GM06990 (cell line): ENCODE measurements around the gene SRRD.
"Not testable (repeated sequence)": the region's sequence is repeated elsewhere in the genome, so short reads cannot be mapped to it uniquely, and the experiment has no call there.

Experiments
- DNase-seq: peaks from one replicate; pipeline ENCODE4 v3.0.0-alpha.2; 2011; ENCODE audit not compliant: insufficient read length; ENCODE audit errors: extremely low read depth
- H3K27me3 ChIP-seq: replicated peaks from 2 replicates; pipeline ENCODE4 v1.6.0; 2011; ENCODE audit warnings: low read length; ENCODE audit not compliant: control insufficient read depth, insufficient read depth
- H3K36me3 ChIP-seq: 2 replicates; pipeline ENCODE4 v1.5.1; 2011; ENCODE audit warnings: low read length; ENCODE audit not compliant: control insufficient read depth, insufficient read depth
- H3K4me3 ChIP-seq: replicated peaks from 2 replicates; pipeline ENCODE4 v1.5.1; 2011; ENCODE audit warnings: low read depth, mild to moderate bottlenecking, control low read depth, low read length
- TF ChIP-seq, protein P1 (sequence below): IDR thresholded peaks from 2 replicates; pipeline ENCODE4 v1.5.1; 2011; ENCODE audit warnings: low read length, control low read depth, mild to moderate bottlenecking, inconsistent platforms; ENCODE audit not compliant: insufficient read depth, poor library complexity, severe bottlenecking

Gene SRRD

DNA sequence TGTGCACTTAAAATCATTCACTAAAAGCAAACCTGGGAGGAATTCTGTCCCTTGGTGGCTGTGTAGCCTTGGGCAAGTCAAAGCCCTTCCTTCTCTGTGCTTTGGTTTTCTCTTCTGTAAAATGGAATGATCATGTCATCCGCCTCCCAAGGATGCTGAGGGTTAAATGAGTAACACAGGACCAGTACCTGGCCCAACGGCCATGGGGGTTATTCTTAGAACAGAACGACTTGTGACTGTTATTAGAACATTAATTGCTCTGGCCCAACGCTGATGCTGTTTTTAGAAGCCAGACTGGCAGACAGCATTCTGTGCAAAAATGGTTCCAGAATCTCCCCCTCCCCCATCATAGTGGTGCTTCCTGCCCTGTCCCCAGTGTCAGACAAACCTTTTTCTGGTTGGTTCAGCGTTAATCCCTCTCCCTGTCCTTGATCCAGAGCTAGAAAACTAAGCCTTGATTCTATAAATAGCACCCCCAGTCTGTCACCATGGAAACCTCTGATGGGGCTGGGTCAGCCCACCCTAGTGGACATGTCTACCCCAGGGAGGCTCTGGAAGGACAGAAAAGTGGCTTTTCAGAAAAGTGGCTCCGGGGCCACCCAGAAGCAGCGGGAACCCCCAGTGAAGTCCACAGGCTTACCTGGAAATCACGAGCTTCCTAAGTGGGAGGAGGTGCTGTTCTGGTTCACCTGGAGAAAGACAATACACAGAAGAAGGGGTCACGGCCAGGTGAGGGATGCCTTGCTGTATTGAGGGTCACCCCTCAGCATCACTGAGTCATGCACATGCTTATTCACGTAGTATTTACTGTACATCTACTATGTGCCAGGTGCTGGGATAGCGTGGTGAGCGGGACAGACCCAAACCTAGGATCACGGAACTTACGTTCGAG is 44.1 kb downstream of the SRRD start:
- Histone ChIP-seq H3K27me3 (no peaks in the 10 kb centered on the region), H3K4me3 (no peak overlapping the region), H3K36me3 (peaks cover 6% of the 10 kb centered on the region)
- TF ChIP-seq, protein P1, sequence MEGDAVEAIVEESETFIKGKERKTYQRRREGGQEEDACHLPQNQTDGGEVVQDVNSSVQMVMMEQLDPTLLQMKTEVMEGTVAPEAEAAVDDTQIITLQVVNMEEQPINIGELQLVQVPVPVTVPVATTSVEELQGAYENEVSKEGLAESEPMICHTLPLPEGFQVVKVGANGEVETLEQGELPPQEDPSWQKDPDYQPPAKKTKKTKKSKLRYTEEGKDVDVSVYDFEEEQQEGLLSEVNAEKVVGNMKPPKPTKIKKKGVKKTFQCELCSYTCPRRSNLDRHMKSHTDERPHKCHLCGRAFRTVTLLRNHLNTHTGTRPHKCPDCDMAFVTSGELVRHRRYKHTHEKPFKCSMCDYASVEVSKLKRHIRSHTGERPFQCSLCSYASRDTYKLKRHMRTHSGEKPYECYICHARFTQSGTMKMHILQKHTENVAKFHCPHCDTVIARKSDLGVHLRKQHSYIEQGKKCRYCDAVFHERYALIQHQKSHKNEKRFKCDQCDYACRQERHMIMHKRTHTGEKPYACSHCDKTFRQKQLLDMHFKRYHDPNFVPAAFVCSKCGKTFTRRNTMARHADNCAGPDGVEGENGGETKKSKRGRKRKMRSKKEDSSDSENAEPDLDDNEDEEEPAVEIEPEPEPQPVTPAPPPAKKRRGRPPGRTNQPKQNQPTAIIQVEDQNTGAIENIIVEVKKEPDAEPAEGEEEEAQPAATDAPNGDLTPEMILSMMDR: no peak
- no peak for DNase-seq

DNA sequence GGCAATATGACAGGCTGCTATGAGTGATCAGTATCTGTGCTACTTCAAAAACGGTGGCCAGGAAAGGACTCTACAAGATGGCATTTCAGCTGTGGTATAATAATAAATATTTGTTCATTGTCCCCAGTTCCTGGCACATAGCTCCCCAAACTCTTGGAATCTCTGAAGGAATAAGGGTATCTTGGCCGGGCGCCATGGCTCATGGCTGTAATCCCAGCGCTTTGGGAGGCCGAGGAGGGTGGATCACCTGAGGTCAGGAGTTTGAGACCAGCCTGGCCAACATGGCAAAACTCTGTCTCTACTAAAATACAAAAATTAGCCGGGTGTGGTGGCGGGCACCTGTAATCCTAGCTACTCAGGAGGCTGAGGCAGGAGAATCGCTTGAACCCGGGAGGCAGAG is 44.8 kb downstream of the SRRD start:
- not testable (repeated sequence) for H3K36me3 ChIP-seq

DNA sequence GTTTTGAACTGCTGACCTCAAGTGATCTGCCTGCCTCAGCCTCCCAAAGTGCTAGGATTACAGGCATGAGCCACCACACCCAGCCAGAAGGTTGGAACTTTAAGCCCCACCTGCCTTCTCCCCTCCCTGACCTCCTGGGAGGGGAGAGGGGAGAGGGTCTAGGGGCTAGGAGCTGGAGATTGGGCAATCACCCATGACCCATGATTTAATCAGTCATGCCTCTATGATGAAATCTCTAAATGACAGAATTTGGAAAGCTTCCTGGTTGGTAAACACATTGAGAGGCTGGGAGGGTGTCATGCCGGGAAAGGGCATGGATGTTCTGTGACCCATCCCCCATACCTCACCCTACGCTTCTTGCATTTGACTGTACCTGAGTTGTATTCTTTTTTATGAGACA is 45.7 kb downstream of the SRRD start:
- DNase-seq: no peak
- peaks cover 6% of the 10 kb centered on the region for H3K36me3 ChIP-seq
- TF ChIP-seq, protein P1: no peak
- H3K4me3 ChIP-seq: no peak overlapping the region
- H3K27me3 ChIP-seq: no peaks in the 10 kb centered on the region

More for the DNA sequence above, 44.8 kb downstream of the SRRD start:
- DNase-seq, H3K4me3 ChIP-seq, H3K27me3 ChIP-seq: not testable (repeated sequence)

DNA sequence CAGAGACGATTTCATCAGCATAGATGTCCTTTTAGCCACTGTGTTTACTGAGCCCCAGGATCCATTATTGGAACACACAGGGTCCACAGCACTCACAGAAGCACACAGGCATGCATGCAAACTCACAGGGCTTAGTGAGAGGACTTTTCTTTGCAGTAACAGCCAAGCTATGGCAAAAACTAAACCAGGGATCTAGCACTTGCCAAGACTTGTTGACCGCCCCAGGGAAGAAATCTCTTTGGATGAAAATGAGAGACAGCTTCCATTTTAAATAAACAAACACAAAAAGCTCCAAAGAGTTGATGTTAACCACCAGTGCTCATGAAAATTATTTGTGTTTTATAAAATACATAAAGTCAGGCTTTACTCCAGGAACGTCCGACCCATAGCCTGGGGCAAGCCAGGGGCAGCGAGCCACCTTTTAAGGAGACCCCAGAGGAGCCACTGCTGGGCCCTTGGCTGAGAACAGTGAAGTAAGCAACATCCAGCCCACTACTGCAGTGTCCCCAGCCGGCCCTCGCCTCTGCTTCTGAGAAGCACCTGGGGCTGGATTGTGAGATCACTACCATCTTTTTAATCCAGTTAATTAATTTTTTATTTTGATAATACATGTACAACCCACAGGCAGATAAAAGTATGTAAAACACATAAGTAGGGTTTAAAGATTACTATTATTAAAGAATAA is 50.6 kb downstream of the SRRD start:
- TF ChIP-seq, protein P1: no peak
- Histone ChIP-seq H3K36me3 (peaks cover 3% of the 10 kb centered on the region; the same call in 1 of the 2 replicates), H3K27me3 (no peaks in the 10 kb centered on the region), H3K4me3 (no peak overlapping the region)
- DNase-seq: no peak

DNA sequence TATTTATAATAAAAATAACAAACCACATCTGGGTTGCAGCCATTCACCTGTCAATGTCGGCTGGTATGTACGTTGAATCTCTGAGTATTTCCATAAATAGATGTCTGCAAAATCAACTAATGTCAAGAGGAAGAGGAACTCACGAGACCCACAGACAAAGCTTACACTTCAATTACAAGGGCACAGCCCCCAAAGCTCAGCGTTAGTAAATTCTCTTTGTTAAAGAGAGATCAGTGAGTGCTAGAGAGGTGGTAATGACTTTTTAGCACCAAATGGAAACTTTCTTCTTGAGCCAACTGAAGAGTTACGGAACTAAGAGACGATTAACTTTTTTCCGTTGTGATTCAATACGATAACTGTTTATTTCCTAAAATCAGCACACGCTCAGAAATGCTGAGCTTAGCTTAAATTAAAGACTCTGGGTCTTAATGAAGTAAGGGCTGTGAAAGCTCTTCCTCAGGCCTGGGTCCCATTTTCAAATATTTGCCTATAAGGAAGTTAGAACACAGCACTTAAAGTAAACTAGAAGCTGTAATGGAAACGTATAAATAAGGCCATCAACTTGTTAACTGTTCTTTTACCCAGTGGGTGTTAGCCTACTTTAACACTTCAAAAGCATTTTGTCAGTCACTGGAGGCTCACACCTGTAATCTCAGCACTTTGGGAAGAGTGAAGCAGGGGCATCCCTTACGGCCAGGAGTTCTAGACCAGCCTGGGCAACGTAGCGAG is 51.4 kb downstream of the SRRD start:
- no peaks in the 10 kb centered on the region for H3K27me3 ChIP-seq
- H3K4me3 ChIP-seq: no peak overlapping the region
- peaks cover 3% of the 10 kb centered on the region; the same call in 1 of the 2 replicates for H3K36me3 ChIP-seq

More for the DNA sequence above, 51.4 kb downstream of the SRRD start:
- TF ChIP-seq, protein P1: no peak
- peak; percentile 44 for DNase-seq
